Heart right ventricle (tissue), 16 donors: ENCODE results near the gene CLASRP. TPM values are rescaled to one million over a fixed set of nuclear protein-coding genes. Genes with fewer than 3 reads are reported as not detected.

Source experiments
- ATAC-seq, 8 donors: fragments of 200-7000 bp; cut with Tn5 transposase; one replicate each; pipeline ENCODE4 v1.9.1; 2020; ENCODE audit warnings: mild to moderate bottlenecking in 8 of 8, moderate library complexity in 8 of 8, moderate number of reproducible peaks in 1 of 8
- DNase-seq, 2 donors: peaks; one replicate each; pipeline ENCODE4 v3.0.0-alpha.2; 2020
- H3K27ac ChIP-seq, 10 donors: fragments of 200-600 bp; sonication (generic) in 2 of 10; one replicate each; pipeline versions ENCODE4 v1.5.0 to v1.8.0; 2020 to 2022; ENCODE audit warnings: mild to moderate bottlenecking in 3 of 10
- H3K27me3 ChIP-seq, 7 donors: fragments of 200-600 bp; one replicate each; pipeline ENCODE4 v1.8.0; 2021 to 2022; ENCODE audit warnings: mild to moderate bottlenecking in 2 of 7
- H3K36me3 ChIP-seq, 9 donors: fragments of 200-600 bp; sonication (generic) in 1 of 9; one replicate each; pipeline versions ENCODE4 v1.5.0 to v1.8.0; 2020 to 2022; ENCODE audit warnings: mild to moderate bottlenecking in 2 of 9
- H3K4me1 ChIP-seq, 9 donors: fragments of 200-600 bp; sonication (generic) in 1 of 9; one replicate each; pipeline versions ENCODE4 v1.5.0 to v1.8.0; 2020 to 2022; ENCODE audit warnings: mild to moderate bottlenecking in 4 of 9
- H3K4me3 ChIP-seq, 10 donors: fragments of 200-600 bp; sonication (generic) in 2 of 10; one replicate each; pipeline versions ENCODE4 v1.5.0 to v1.8.0; 2020 to 2022; ENCODE audit warnings: mild to moderate bottlenecking in 7 of 10, moderate library complexity in 2 of 10
- H3K9me3 ChIP-seq, 11 donors: fragments of 200-600 bp in 10 of 11; sonication (generic) in 2 of 11; one replicate each; pipeline versions ENCODE4 v1.5.0 to v1.8.0; 2013 to 2022; ENCODE audit warnings: mild to moderate bottlenecking in 2 of 11, control low read depth in 1 of 11, moderate library complexity in 1 of 11
- WGBS, 2 donors: extraction: QIAGEN DNeasy Blood & Tissue Kit; methylation state at CpG; one replicate each; pipeline ENCODE4 v1.1.7; 2013; ENCODE audit warnings: inconsistent platforms in 1 of 2; 5-methylcytosine and 5-hydroxymethylcytosine counted together
- intact Hi-C, 10 donors: fragments of 100-400 bp; cut with DNase I; formaldehyde crosslinking; loops; one replicate each; pipeline versions ENCODE4 v1.11.1 to v1.14.2; 2022
- polyA plus RNA-seq, 2 donors: library from polyadenylated mRNA; stranded (reverse); fragments of 200-250 nt; gene quantifications; one replicate each; pipeline ENCODE4 v1.2.3, GENCODE V29; 2013
- total RNA-seq, 10 donors: library from RNA; stranded (reverse); fragmentation: NEBNext Ultra II Directional in 3 of 10; extraction: Animal tissue kit (Norgen Biotek cat#: 25700) in 3 of 10; gene quantifications; one replicate each; pipeline versions ENCODE4 v1.2.1 to v1.2.4, GENCODE V29; 2021 to 2023
- TF ChIP-seq, protein P1 (sequence below), 9 donors: fragments of 200-600 bp; sonication (generic) in 2 of 9; IDR thresholded peaks; one replicate each; pipeline versions ENCODE4 v1.5.0 to v1.8.0; 2021 to 2022; ENCODE audit warnings: antibody characterized with exemption in 9 of 9, mild to moderate bottlenecking in 5 of 9, moderate library complexity in 1 of 9
- donor health status: Arrhythmogenic right ventricular cardiomyopathy.
- donor health status: ischemic (EF 13 %, LVEDD 7.1; RV severe dilation, severe dysfunction).
- donor health status: healthy with polysubstance abuse.
- donor health status: DM: no; HTN: yes; CAD: no.
- donor health status: DM: no; HTN: no; CAD: no.
- donor health status: ischemic (EF 25% LVEDD 6.9; RV normal size, moderate dysfunction).
- donor health status: ischemic (EF 25% LVEDD 5.7; RV mildly dilated, moderate dysfunction).
- donor health status: healthy.
- donor health status: DM: yes; HTN: yes; CAD: no.
- donor health status: Ischemic cardiomyopathy.
- donor health status: ischemic (EF 35%, LVEDD 5.7; RV mildly dilated, moderate dysfunction).
- donor health status: nonischemic (EF 11% LVEDD 7.7; RV severe dilation, severe dysfunction).
- donor health status: DM: yes; HTN: yes; CAD: no.
- donor health status: PGD.
- donor health status: ischemic (EF 29% LVEDD 5.4; RV normal size, mild dysfunction).
- donor health status: nonischemic (EF 23%, LVEDD 6.1; RV moderate dilation, normal function).

Gene CLASRP
- total and polyA plus RNA-seq, 12 donors, result 24.0 to 142 (median 30.0) TPM

DNA sequence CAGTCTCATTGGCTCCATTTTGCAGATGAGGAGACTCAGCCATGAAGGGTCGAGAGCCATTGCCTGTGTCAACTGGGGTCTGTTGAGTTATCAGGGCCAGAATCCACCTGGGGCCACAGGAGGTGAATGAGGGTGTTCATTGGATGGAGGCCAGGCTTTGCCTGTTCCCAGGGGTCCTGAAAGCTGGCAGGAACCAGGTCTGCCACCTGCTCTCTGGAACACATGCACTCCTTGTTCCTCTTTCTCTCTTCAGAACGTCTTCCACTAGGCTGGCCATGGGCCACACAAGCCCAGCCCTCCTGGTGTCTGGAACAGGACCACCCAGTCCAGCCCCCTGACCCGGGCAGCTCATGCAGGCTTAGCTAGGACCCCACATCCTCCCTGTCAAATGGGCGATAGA is 75.3 kb downstream of the CLASRP start:
- Histone ChIP-seq H3K4me3 (no peak overlapping the region), H3K27ac (no peak overlapping the region), H3K4me1 (peaks cover 0 to 48% (median 18%) of the 10 kb centered on the region in 9 donors), H3K36me3 (peaks cover 0 to 3% (median 0%) of the 10 kb centered on the region in 9 donors), H3K27me3 (no peaks in the 10 kb centered on the region), H3K9me3 (no peaks in the 10 kb centered on the region)
- ATAC-seq (no peak), DNase-seq (no peak)
- WGBS, 2 donors, result 75 to 86% methylated on average over 4 of the region's 4 CpGs
- TF ChIP-seq, protein P1, sequence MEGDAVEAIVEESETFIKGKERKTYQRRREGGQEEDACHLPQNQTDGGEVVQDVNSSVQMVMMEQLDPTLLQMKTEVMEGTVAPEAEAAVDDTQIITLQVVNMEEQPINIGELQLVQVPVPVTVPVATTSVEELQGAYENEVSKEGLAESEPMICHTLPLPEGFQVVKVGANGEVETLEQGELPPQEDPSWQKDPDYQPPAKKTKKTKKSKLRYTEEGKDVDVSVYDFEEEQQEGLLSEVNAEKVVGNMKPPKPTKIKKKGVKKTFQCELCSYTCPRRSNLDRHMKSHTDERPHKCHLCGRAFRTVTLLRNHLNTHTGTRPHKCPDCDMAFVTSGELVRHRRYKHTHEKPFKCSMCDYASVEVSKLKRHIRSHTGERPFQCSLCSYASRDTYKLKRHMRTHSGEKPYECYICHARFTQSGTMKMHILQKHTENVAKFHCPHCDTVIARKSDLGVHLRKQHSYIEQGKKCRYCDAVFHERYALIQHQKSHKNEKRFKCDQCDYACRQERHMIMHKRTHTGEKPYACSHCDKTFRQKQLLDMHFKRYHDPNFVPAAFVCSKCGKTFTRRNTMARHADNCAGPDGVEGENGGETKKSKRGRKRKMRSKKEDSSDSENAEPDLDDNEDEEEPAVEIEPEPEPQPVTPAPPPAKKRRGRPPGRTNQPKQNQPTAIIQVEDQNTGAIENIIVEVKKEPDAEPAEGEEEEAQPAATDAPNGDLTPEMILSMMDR (IDR thresholded peaks at IDR 0.05), result no peak
- intact Hi-C loops, result no loop called here

DNA sequence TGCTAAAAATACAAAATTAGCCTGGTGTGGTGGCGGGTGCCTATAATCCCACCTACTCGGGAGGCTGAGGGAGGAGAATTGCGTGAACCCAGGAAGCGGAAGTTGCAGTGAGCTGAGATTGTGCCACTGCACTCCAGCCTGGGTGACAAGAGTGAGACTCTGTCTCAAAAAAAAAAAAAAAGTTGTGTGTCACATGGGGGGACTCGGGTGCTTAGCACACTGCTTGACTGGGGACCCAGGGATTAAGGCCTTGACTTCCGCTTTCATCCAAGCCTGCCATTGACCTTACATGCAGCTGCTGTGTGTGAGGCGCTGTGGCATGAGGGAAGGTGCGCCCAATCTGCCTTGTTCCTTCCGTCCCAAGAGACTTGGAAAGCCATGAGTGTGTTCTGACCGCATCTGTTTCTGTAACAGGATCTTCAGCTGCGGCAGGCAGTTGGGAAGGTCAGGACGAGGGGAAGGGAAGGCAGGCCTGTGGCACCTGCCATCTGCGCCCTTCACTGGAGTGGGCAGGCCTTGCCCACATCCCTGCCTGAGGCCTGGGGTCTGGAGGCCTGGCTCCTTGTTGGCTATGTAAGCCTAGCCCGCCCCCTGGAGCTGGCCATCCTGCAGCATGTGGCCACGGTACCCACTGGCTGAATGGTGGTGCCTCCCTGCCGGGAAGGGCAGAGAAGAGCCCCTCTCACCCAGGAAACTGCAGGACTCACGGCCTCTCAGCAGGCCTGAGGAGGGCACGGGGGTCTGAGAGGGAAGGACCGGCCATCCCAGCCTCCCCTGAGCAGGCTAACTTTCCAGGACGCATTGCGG is 77.2 kb downstream of the CLASRP start:
- no peak overlapping the region for H3K4me3 ChIP-seq
- H3K9me3 ChIP-seq, result no peaks in the 10 kb centered on the region
- ATAC-seq (no peak), DNase-seq (no peak)
- WGBS, 2 donors, result 92 to 94% methylated on average over 21 of the region's 21 CpGs
- no peaks in the 10 kb centered on the region for H3K27me3 ChIP-seq
- intact Hi-C loops, result no loop called here
- no peak overlapping the region for H3K27ac ChIP-seq
- peaks cover 0 to 3% (median 0%) of the 10 kb centered on the region in 9 donors for H3K36me3 ChIP-seq
- peaks cover 0 to 39% (median 15%) of the 10 kb centered on the region in 9 donors for H3K4me1 ChIP-seq
- TF ChIP-seq, protein P1 (IDR thresholded peaks at IDR 0.05), result no peak

DNA sequence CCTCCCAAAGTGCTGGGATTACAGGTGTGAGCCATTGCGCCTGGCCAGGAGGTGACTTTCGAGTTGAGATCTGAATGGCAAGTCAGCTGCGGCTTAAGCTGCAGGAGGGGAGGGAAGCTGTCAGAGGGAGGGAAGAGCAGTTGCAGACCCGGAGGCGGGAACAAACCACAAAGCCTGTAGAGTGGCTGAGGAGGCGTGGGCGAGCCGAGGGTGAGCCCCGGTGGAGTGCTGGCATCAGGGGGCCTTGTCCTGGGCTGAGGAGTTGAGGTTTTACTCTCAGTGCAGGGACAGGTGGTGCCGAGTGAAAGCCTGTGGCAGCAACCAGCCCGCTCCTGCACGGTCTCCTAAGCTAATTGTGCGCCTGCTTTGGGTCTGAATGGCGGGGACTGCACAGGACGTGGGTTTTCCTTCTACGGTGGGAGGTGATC is 78.3 kb downstream of the CLASRP start:
- peaks cover 0 to 39% (median 12%) of the 10 kb centered on the region in 9 donors for H3K4me1 ChIP-seq
- no peak overlapping the region for H3K27ac ChIP-seq
- no peaks in the 10 kb centered on the region for H3K9me3 ChIP-seq
- 57 to 65% methylated on average over 16 of the region's 16 CpGs for WGBS, 2 donors
- peaks cover 0 to 3% (median 0%) of the 10 kb centered on the region in 9 donors for H3K36me3 ChIP-seq
- no peak overlapping the region for H3K4me3 ChIP-seq
- ATAC-seq (peak in 1 of 8 donors; percentile 5), DNase-seq (no peak)
- no peaks in the 10 kb centered on the region for H3K27me3 ChIP-seq
- TF ChIP-seq, protein P1 (IDR thresholded peaks at IDR 0.05), result no peak
- intact Hi-C loops, result no loop called here

DNA sequence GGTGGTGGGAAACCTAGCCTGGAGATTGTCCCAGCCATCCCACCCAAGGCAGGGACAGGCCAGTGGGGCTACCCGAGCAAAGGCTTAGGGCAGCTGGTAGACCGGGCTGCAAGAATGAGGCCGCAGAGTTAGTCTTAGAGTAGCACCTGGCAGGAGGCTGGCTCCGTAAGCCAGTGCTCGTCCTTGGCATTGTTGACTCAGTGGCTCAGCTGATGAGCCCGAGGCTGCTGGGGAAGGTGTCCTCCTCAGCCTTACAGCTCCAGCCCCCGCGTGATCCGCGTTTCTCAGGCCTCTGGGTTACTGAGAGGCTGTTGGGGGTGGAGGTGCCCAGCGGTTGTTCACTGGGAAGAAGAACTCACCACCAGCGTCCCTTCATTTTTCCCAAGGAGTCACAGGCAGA is 78.8 kb downstream of the CLASRP start:
- peak in 1 of 8 donors; percentile 8 for ATAC-seq
- peaks cover 0 to 3% (median 0%) of the 10 kb centered on the region in 9 donors for H3K36me3 ChIP-seq
- no peak overlapping the region for H3K27ac ChIP-seq
- no peaks in the 10 kb centered on the region for H3K9me3 ChIP-seq
- DNase-seq, result no peak
- intact Hi-C loops, result no loop called here
- TF ChIP-seq, protein P1 (IDR thresholded peaks at IDR 0.05), result no peak
- no peak overlapping the region for H3K4me3 ChIP-seq
- 76 to 79% methylated on average over 12 of the region's 12 CpGs for WGBS, 2 donors
- no peaks in the 10 kb centered on the region for H3K27me3 ChIP-seq
- H3K4me1 ChIP-seq, result peaks cover 0 to 39% (median 12%) of the 10 kb centered on the region in 9 donors
